GM21619 (cell line): ENCODE data around the gene PYDC1.
"Not testable (repeated sequence)": the region's sequence is repeated elsewhere in the genome, so short reads cannot be mapped to it uniquely, and the experiment has no call there.

Experiments used
- ATAC-seq: cut with Tn5 transposase; IDR thresholded peaks from one replicate; pipeline ENCODE4 v1.9.1; 2021; ENCODE audit not compliant: unreplicated experiment

Gene PYDC1

DNA sequence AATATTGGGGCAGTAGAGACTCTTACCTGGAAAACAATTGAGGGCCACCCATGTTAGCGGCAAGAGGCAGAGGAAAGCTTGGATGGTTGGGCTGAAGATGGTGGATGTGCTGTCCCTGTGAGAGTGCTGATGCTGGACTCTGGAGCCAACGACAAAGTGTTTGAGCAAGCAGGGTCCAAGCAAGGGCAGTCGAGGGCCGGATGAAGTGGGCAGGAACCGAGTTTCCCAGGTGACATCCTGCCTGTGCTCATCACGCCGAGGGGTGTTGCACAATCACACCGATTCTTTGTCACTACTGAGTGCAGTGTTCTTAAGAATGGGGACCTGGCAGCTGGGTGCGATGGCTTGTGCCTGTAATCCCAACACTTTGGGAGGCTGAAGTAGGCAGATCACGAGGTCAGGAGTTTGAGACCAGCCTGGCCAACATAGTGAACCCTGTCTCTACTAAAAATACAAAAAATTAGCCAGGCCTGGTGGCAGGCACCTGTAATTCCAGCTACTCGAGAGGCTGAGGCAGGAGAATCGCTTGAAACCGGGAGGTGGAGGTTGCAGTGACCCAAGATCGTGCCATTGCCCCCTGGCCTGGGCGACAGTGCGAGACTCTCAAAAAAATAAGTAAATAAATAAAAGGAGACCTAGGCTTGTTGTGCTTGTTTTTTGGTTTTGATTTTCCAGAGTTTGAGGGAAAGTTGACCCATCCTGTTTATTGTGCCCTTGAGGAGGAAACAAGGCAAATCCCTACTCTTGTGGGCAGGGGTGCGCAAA, 20.4 kb downstream of the PYDC1 start:
- ATAC-seq, result no peak

DNA sequence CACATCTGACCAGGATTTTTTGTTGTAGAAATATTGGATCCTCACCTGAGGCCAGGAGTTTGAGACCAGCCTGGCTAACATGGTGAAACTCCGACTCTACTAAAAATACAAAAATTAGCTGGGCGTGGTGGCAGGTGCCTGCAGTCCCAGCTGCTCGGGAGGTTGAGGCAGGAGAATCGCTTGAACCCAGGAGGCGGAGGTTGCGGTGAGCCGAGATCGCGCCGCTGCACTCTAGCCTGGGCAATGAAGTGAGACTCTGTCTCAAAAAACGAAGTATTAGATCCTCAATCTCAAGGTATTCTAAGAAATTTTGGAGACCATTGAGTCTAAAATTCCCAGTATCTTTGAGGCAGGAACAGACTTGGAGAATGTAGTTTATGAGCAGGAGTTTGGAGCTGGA, 21.1 kb downstream of the PYDC1 start:
- ATAC-seq, result not testable (repeated sequence)

DNA sequence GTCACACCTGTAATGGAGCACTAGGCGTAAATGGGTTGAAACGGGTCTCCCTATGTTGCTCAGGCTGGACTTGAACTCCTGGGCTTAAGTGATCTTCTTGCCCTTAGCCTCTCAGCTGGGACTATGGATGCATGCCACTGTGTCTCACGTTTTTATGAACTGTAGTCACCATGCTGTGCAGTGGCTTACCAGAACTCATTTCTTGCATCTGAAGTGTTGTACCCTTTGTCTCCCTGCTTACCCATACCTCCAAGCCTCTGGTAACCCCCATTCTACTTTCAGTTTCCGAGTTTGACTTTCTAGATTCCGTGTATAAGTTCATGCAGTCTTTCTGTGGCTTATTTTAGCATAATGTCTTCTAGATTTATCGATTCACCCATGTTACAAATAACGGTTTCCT, 22.0 kb downstream of the PYDC1 start:
- no peak for ATAC-seq

DNA sequence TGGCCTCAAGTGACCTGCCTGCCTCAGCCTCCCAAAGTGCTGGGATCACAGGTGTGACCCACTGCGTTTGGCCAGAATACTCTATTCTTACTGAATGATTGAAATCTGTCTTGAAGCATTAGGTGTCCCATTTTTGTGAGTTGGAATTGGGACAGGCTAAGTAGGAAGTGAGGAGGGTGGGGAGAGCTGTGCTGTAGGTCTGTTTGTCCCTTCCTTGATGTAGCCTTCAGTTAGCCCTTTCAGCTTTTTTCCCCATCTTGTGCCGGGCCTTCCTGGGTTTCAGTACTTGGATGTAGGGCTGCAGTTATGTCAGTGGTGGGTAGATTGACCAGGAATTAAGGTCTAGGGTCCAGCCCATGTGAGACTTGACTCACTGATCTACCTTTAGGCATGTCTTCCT, 23.1 kb downstream of the PYDC1 start:
- ATAC-seq, result no peak

DNA sequence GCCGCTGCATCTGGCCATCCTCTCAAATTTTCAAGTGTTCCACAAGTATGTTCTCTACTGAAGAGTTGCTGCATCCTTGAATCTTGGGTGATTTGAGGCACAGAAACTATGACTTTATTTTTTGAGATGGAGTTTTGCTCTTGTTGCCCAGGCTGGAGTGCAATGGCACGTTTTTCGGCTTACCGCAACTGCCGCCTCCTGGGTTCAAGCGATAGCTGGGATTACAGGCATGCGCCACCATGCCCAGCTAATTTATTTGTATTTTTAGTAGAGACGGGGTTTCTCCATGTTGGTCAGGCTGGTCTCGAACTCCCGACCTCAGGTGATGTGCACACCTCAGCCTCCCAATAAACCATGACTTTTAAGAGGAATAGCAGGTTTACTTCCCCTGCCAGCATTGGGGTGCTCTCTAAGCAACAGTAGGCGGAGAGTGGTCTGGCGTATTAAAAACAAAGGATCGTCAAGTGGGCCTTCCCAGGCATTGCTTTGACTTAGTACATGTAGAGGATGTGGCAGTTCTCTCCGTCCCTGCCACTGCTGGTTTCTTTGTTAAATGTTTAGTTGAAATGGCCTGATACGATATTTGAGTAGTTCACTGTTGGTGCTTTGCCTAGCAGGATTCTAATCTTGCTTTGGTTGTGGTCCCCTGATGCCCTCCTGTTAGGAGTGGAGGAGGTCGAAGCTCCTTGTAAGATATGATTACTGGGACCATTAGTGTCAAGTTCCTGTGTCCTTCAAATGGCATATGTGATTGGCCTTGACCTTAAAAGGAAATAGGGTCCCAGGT, 23.9 kb downstream of the PYDC1 start:
- no peak for ATAC-seq

DNA sequence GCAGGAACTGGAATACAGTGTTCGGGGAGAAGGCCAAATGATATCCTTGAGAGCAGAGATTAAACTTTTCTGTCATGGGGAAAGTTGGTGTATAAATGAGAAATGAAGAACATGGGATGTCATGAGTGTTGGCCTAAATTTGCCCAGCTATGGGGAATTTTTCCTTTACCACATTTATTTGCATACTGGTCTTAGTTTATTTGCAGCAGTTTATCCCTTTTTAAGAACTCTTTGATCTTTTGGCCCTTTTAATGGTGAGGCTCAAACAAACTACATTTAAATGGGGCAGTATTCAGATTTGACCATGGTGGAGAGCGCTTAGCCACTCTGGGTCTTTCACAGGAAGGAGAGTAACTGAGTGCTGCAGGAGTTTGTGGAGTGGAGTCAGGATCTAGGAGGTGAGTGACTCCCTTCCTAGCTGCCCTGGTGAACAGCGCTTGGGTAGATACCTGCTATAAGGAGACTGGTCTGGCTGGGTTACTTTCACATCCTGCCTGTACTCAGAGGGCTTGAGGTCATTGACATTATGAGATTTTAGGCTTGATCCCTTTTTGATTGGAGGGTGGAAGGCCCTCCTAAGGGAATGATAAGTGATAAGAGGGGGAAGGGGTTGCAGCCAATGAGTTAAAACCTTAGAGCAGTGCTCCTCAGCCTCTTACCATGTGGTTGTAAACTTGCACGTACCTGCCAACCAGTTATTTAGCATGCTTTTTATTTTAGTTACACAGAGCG, 25.1 kb downstream of the PYDC1 start:
- ATAC-seq, result no peak

DNA sequence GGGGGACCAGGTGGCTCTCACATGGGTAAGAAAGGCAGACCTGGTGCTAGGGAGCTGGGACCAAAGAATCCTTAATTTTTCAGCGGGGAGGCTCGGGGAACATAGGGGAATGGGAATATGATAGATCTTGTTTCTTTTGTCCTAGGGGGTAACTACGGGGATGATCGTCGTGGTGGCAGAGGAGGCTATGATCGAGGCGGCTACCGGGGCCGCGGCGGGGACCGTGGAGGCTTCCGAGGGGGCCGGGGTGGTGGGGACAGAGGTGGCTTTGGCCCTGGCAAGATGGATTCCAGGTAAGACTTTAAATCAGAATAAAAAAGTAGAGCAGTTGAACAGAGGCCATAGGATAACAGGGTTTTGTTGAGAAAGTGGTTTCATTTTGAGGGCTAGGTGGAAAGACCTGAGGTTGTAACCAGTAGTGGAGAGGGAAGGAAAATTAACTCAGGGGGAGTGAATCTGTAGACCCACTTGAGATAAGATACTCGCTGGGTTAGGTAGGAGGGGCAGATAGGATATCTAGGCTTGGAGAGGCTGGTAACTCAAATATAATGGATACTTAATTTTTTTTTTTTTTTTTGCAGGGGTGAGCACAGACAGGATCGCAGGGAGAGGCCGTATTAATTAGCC, 26.0 kb downstream of the PYDC1 start:
- no peak for ATAC-seq

DNA sequence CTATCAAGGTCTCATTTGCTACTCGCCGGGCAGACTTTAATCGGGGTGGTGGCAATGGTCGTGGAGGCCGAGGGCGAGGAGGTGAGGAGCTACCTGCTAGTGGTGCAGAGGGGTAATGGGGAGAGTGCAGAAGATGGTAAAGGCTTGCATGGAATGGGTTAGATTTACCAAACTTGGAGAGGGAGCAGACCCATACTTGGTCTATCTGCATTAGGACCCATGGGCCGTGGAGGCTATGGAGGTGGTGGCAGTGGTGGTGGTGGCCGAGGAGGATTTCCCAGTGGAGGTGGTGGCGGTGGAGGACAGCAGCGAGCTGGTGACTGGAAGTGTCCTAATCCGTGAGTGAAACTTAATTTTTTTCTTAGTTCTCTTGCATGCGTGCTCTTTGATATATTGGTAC, 26.9 kb downstream of the PYDC1 start:
- no peak for ATAC-seq

DNA sequence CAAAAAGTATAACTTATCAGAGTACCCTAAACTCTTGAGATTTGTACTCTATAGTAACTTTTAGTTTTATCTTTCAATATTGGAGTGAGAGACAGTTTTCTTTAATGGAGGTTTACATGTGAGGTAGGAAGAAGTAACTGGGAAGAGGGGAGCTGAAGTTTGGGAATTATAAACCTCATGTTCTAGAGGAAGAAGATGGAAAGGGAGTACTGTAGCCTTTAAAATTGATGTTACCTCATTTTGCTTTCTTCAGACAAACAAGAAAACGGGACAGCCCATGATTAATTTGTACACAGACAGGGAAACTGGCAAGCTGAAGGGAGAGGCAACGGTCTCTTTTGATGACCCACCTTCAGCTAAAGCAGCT, 27.5 kb downstream of the PYDC1 start:
- no peak for ATAC-seq

DNA sequence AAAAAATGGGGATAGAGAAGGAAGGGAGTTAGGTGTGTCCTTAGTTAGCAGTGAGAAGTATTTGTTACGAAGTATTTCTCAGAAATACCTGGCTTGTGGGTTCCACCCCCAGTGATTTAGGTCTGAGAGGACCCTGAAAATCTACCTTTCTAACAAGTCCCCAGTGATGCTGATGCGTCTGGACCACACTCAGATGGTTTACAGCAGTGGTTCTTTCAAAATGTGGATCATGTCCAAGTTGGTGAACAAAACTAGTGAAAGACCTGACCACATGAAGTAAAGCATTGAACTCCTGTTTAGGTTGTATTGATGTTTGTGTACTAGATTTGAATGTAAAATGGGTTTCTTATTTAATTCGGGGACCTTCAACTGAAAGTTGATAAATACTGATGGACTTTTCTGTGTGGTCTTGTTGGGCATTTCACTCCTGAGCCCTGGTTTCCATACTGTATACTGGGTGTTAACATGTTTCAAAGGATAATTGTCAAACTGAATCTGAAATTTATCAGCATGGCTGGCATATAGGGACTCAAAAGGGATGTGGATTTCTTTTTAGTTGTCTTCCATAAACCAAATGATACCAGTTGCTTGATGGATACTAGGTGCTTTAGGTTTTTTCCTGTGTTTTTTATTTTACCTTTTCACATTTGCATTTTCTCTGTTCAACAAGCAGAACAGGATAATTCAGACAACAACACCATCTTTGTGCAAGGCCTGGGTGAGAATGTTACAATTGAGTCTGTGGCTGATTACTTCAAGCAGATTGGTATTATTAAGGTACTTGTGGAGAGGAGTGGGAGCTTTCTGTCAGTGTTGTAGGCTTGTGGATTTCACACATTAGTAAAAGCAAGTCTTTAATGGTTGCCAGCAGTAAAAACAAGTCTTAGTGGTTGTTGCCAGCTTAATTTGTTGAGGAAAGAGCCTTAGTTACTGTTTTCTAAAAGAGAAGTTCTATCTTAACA, 28.2 kb downstream of the PYDC1 start:
- no peak for ATAC-seq

DNA sequence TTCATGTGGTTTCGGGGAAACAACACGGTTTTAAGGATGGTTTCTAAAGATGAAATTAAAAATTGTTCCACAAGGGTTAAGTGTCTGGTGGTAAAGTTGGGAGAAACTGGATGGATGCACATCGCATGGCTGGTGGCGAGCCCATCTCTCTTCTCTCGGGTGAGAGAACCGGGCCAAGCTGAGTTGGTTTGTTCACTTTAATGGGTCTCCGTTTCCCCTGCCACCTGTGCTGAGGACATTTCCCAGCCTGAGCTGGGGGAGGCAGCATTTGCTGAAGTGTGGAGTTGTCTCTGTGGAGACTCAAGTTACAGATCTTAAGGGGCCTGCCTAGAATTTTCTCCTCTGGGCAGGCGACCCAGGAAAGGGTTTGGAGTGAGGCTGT, 29.1 kb downstream of the PYDC1 start:
- no peak for ATAC-seq

DNA sequence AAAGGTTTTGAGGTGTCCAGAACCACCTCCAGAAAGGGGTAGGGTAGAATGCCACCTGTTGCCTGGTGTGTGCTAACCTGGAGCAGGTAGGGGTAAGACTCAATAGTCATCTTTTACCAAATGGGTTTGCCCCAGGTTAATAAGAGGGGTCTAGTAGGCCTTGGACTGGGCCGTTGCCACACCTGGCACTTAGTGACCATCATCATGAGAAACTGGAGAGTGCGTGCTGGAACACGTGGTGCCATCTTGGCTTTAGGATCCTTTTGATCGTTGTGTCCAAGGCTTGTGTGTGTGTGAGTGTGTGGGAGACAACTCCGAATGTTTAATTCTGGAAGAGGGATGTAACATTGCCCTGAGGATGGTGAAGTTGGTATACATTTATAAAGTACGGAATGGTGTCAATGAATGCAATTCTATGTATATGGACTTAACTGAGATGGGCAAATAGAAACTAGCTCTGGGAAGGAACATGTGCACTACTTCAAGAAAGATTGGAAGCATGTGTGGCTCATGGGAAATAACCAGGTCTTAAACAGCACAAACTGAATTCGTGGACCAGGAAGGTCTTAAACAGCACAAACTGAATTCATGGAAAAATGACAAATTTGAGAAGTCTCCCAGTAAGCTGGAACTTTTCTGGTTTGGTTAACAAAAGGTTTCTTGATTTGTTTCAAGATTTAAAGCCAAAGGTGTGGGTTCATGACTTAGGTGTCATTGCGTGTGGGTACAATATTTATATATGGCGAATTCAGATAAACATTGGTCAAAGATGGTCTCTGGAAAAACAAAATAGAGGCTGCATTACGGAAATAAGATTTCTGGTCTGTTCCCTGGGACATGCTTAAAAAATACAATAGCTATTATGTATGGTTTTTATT, 29.8 kb downstream of the PYDC1 start:
- no peak for ATAC-seq

DNA sequence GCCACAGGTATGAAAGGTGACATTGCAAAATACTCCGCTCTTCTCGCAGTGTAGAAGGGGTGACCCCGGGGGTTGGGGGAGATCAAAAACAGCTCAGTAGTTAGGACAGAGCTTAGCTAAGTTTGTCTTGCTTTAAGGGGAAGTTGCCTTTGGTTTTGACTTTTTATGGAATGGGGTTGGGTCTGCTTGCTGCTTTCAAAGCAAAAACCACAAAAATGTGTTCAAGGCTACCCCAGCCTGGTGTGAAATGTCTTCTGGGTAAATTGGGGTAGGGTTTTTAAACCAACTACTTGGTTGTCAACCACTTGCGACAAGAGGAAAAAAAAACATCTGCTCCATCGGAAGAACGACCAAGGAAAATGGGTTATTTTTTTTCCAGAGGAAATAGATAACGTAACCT, 30.8 kb downstream of the PYDC1 start:
- no peak for ATAC-seq

DNA sequence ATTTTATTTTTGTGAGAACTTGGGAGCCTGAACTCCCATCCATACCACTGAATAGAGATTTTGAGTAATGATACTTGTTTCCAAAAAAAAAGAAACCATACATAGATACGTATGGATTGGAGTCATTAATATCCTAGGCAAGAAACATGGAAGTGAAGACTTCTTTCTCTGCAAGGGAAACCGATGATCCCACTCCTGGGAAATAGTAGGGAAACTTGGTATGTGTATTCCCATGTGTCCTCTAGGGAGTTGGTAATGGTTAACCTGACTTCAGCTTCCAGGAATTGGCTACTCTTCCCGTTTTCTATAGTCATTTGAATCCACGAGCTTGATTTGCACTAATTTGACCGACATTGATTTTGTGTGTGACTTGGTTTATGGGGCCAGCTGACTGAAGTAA, 31.6 kb downstream of the PYDC1 start:
- ATAC-seq, result no peak

DNA sequence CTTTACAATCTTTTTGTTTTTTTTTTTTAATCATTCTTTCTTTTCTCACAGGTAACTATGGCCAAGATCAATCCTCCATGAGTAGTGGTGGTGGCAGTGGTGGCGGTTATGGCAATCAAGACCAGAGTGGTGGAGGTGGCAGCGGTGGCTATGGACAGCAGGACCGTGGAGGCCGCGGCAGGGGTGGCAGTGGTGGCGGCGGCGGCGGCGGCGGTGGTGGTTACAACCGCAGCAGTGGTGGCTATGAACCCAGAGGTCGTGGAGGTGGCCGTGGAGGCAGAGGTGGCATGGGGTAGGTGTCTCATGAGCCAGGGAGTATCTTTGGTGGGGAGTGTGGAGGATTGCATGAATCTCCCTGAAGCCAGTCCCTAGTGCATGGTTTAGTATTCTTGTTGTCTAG, 32.0 kb downstream of the PYDC1 start:
- ATAC-seq, result no peak

DNA sequence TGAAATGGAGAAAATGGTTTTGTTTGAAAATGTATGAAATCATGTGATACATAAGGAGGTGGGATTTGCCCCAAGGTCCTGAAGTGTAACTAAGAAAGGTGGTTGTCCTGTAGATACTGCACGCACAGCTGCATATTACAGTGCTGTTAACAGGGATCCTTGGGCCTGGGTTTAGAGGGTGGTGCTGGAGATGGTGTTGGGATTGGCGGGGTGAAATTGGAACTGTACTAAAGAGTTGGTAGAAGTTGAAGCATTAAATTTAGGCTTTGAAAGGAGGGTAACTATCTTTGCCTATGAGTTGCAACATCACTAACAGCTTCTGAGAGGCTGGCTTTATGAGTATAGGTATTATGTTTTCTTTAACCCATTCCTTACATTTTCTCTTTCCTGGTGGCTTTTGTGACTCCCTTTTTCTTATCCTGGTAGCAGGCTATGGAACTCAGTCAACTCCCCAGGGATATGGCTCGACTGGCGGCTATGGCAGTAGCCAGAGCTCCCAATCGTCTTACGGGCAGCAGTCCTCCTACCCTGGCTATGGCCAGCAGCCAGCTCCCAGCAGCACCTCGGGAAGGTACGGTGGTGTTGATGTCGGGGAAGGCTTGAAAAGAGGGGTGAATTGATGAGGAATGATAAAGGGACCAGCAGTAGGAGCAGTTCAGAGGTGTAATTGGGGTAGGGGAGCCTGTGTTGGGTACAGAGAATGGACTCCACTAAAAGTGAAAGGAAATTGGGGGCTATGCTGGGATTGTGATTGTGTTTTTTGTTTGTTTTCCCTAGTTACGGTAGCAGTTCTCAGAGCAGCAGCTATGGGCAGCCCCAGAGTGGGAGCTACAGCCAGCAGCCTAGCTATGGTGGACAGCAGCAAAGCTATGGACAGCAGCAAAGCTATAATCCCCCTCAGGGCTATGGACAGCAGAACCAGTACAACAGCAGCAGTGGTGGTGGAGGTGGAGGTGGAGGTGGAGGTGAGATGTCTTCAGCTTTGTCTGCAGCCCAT, 33.2 kb downstream of the PYDC1 start:
- ATAC-seq, result no peak

DNA sequence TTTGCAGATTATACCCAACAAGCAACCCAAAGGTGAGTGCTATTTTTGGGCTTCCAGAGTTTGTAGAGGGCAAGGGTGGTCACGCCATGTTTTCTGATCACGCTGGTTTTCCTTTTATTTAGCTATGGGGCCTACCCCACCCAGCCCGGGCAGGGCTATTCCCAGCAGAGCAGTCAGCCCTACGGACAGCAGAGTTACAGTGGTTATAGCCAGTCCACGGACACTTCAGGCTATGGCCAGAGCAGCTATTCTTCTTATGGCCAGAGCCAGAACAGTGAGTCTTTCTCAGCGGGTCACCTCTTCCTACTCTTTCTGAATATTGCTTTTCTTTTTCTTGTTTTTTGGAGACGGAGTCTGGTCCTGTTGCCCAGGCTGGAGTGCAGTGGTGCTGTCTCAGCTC, 34.5 kb downstream of the PYDC1 start:
- ATAC-seq, result no peak

DNA sequence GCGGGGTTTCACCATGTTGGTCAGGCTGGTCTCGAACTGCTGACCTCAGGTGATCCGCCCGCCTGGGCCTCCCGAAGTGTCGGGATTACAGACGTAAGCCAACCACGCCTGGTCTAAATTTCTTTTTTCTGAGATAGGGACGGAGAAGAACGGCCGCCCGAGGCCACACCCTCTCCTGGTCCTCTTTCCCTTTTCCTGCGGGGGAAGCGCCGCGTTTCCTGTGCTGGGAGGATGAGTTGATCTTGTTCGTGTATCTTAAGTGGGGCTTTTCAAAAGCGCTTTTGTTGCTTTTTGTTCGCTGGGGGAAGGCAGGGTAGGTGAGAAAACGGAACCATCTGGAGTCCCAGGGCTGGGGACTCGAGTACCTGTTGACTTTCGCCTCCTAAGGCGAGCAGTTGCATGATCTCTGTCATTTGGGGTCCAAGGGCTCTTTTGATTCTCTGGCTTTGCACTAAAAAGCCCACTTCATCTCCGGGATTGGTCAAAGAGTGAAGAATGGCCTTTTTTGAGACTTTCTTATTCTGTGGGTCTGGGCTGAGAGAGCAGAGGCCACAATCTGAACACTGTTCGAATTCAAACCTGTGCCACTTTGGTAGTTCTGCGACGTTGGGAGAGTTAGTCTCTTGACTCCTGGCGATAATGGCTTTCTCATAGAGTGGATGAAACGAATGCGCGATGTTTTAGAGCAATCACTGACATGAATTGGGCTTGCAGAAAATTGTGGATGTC, 35.7 kb downstream of the PYDC1 start:
- no peak for ATAC-seq
